HEK293 (cell line): ENCODE results near the gene CTNNA2.

Experiments used
- CTCF ChIA-PET: fragments of 350-600 bp; formaldehyde crosslinking; extraction: SDS; loops from one replicate; lab custom pipeline; 2021; ENCODE audit warnings: antibody characterized with exemption; lab: Yijun Ruan, JAX
- POLR2A ChIA-PET: fragments of 300-600 bp; formaldehyde crosslinking; extraction: SDS; loops from one replicate; lab custom pipeline; 2020; ENCODE audit warnings: antibody characterized with exemption, inconsistent platforms; lab: Yijun Ruan, JAX
- H3K27ac ChIP-seq: fragments of 200-500 bp; sonication (Bioruptor generic); 2 replicates; pipeline ENCODE4 v1.5.1; 2014; ENCODE audit warnings: low read depth, low read length, control low read depth, inconsistent platforms; ENCODE audit errors: extremely low read depth
- H3K36me3 ChIP-seq, 2 experiments: fragments of 200-500 bp in 1 of 2; sonication (Bioruptor generic) in 1 of 2; 1 replicate in 1 of 2; 2 replicates in 1 of 2; pipeline ENCODE4 v1.5.1; 2014 to 2017; ENCODE audit warnings: inconsistent platforms in 2 of 2, low read length in 2 of 2; ENCODE audit not compliant: control insufficient read depth in 2 of 2, insufficient read depth in 1 of 2
- H3K4me1 ChIP-seq: fragments of 200-500 bp; sonication (Bioruptor generic); 2 replicates; pipeline ENCODE4 v1.5.1; 2014; ENCODE audit warnings: mild to moderate bottlenecking, low read length, inconsistent platforms; ENCODE audit not compliant: control insufficient read depth, insufficient read depth
- H3K4me3 ChIP-seq: 2 replicates; pipeline ENCODE4 v1.5.1; 2011; ENCODE audit warnings: low read depth, mild to moderate bottlenecking, control low read depth, low read length, moderate library complexity
- H3K9me3 ChIP-seq: fragments of 200-500 bp; sonication (Bioruptor generic); 2 replicates; pipeline ENCODE4 v1.5.1; 2014; ENCODE audit warnings: low read depth, low read length, inconsistent platforms; ENCODE audit not compliant: control insufficient read depth, insufficient read depth
- HOXD13 ChIP-seq: sonication (generic); formaldehyde crosslinking; IDR thresholded peaks from 2 replicates; pipeline ENCODE4 v1.8.0; 2022; ENCODE audit warnings: missing genetic modification reagents, borderline replicate concordance
- PRDM1 ChIP-seq: fragments of 450-650 bp; formaldehyde crosslinking; IDR thresholded peaks from 2 replicates; pipeline ENCODE4; 2016; ENCODE audit warnings: missing biosample characterization, missing genetic modification characterization
- SP2 ChIP-seq: fragments of 450-650 bp; formaldehyde crosslinking; IDR thresholded peaks from 2 replicates; pipeline ENCODE4 v1.5.1; 2016; ENCODE audit warnings: missing biosample characterization, missing genetic modification characterization
- WT1 ChIP-seq: fragments of 450-650 bp; formaldehyde crosslinking; IDR thresholded peaks from 2 replicates; pipeline ENCODE4 v1.5.1; 2016; ENCODE audit warnings: missing biosample characterization, missing genetic modification characterization
- ZNF211 ChIP-seq: fragments of 450-650 bp; formaldehyde crosslinking; IDR thresholded peaks from 2 replicates; pipeline ENCODE4 v1.5.1; 2016; ENCODE audit warnings: low read depth, missing biosample characterization, missing genetic modification characterization
- ZNF221 ChIP-seq: fragments of 450-650 bp; formaldehyde crosslinking; IDR thresholded peaks from 2 replicates; pipeline ENCODE4 v1.5.1; 2017; ENCODE audit warnings: missing biosample characterization, missing genetic modification characterization, borderline replicate concordance
- ZNF274 ChIP-seq, 2 experiments: fragments of 200-500 bp in 1 of 2; fragments of 450-650 bp in 1 of 2; sonication (Bioruptor generic) in 1 of 2; formaldehyde crosslinking in 1 of 2; IDR thresholded peaks; 2 replicates each; pipeline versions ENCODE4 v1.5.1 to v1.6.1; 2014 to 2016; ENCODE audit warnings: borderline replicate concordance in 1 of 2, inconsistent platforms in 1 of 2, low read length in 1 of 2, missing biosample characterization in 1 of 2, missing genetic modification characterization in 1 of 2
- ZNF404 ChIP-seq: fragments of 450-650 bp; formaldehyde crosslinking; IDR thresholded peaks from 2 replicates; pipeline ENCODE4 v1.5.1; 2017; ENCODE audit warnings: missing biosample characterization, missing genetic modification characterization
- ZNF433 ChIP-seq: fragments of 450-650 bp; formaldehyde crosslinking; IDR thresholded peaks from 2 replicates; pipeline ENCODE4 v1.5.1; 2016; ENCODE audit warnings: missing biosample characterization, missing genetic modification characterization, low read depth
- ZNF610 ChIP-seq: fragments of 450-650 bp; formaldehyde crosslinking; IDR thresholded peaks from 2 replicates; pipeline ENCODE4 v1.5.1; 2016; ENCODE audit warnings: missing biosample characterization, missing genetic modification characterization, borderline replicate concordance
- ZNF626 ChIP-seq: fragments of 450-650 bp; sonication (Bioruptor Pico); formaldehyde crosslinking; IDR thresholded peaks from 2 replicates; pipeline ENCODE4 v1.5.1; 2018; ENCODE audit warnings: missing biosample characterization, missing genetic modification characterization, inconsistent platforms
- ZNF76 ChIP-seq: fragments of 450-650 bp; formaldehyde crosslinking; IDR thresholded peaks from 2 replicates; pipeline ENCODE4; 2016; ENCODE audit warnings: low read depth, missing biosample characterization, missing genetic modification characterization, borderline replicate concordance
- ZNF830 ChIP-seq: fragments of 450-650 bp; IDR thresholded peaks from 2 replicates; pipeline ENCODE4 v1.5.0; 2018; ENCODE audit warnings: missing biosample characterization, missing genetic modification characterization, low read depth, mild to moderate bottlenecking, moderate library complexity
- TF ChIP-seq, protein P1 (sequence below): fragments of 450-650 bp; formaldehyde crosslinking; IDR thresholded peaks from 2 replicates; pipeline ENCODE4 v1.5.1; 2017; ENCODE audit warnings: missing biosample characterization, missing genetic modification characterization
- TF ChIP-seq, protein P2 (sequence below): fragments of 450-650 bp; formaldehyde crosslinking; IDR thresholded peaks from 2 replicates; pipeline ENCODE4 v1.5.1; 2016; ENCODE audit warnings: missing biosample characterization, missing genetic modification characterization
- TF ChIP-seq, protein P3 (sequence below): fragments of 450-650 bp; formaldehyde crosslinking; IDR thresholded peaks from 2 replicates; pipeline ENCODE4 v1.5.1; 2016; ENCODE audit warnings: missing biosample characterization, missing genetic modification characterization, low read depth

Gene CTNNA2

DNA sequence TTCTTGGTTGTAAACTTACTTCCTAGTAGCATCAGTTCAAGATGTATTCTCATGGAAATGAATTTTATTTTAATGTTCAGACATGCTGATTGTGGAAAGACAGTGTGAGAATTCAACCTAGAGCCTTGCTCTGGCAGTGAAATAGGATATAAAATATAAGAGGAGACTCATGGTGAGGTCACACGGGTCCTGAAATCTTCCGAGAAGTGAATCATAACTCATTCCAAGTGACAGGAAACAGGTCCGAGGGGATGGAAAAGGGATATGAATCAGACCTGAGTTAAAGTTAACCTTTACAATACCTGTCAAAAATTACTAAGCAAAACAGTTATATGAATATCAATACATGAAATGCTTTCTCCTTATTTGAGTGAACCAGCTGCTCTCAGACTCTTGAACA is 976.9 kb downstream of the CTNNA2 start:
- no peak overlapping the region for H3K4me3 ChIP-seq
- H3K4me1 ChIP-seq: no peaks in the 10 kb centered on the region
- POLR2A ChIA-PET: no interaction called here
- CTCF ChIA-PET: interaction anchor here (2.2 kb wide), 1 partner anchor 9 kb away, joined by 8 read pairs; no protein-coding TSS in a partner anchor
- no peaks in the 10 kb centered on the region for H3K9me3 ChIP-seq
- TF ChIP-seq PRDM1: no peak
- TF ChIP-seq ZNF221: no peak
- no peak for TF ChIP-seq ZNF404 (tag by site-specific recombination)
- TF ChIP-seq HOXD13: no peak
- TF ChIP-seq ZNF76 (tag by site-specific recombination): no peak
- no peaks in the 10 kb centered on the region for H3K36me3 ChIP-seq
- no peak overlapping the region for H3K27ac ChIP-seq

DNA sequence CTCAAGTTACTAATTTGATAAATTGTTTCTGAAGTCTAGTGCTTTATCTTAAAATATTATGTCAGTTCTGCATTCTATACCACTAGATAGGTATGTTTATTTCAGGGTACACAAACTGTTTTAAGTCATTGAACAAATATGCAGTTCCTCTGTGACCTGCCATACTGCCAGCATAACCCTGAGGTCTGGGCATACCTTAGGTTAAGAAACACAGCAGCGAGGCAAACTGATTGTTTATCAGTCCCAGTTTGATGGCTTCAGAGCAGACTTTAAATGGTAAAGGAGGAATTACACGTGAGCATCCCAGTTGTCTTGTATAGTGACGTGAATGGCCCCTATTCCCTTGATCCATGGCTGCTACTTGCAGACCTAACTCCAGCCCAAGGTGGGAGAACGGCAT is 978.1 kb downstream of the CTNNA2 start:
- POLR2A ChIA-PET: no interaction called here
- H3K4me1 ChIP-seq: no peaks in the 10 kb centered on the region
- no peaks in the 10 kb centered on the region for H3K9me3 ChIP-seq
- H3K36me3 ChIP-seq: no peaks in the 10 kb centered on the region
- TF ChIP-seq, protein P1, sequence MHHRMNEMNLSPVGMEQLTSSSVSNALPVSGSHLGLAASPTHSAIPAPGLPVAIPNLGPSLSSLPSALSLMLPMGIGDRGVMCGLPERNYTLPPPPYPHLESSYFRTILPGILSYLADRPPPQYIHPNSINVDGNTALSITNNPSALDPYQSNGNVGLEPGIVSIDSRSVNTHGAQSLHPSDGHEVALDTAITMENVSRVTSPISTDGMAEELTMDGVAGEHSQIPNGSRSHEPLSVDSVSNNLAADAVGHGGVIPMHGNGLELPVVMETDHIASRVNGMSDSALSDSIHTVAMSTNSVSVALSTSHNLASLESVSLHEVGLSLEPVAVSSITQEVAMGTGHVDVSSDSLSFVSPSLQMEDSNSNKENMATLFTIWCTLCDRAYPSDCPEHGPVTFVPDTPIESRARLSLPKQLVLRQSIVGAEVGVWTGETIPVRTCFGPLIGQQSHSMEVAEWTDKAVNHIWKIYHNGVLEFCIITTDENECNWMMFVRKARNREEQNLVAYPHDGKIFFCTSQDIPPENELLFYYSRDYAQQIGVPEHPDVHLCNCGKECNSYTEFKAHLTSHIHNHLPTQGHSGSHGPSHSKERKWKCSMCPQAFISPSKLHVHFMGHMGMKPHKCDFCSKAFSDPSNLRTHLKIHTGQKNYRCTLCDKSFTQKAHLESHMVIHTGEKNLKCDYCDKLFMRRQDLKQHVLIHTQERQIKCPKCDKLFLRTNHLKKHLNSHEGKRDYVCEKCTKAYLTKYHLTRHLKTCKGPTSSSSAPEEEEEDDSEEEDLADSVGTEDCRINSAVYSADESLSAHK: no peak
- TF ChIP-seq, protein P2, sequence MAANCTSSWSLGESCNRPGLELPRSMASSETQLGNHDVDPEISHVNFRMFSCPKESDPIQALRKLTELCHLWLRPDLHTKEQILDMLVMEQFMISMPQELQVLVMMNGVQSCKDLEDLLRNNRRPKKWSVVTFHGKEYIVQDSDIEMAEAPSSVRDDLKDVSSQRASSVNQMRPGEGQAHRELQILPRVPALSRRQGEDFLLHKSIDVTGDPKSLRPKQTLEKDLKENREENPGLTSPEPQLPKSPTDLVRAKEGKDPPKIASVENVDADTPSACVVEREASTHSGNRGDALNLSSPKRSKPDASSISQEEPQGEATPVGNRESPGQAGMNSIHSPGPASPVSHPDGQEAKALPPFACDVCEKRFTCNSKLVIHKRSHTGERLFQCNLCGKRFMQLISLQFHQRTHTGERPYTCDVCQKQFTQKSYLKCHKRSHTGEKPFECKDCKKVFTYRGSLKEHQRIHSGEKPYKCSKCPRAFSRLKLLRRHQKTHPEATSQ (tag by site-specific recombination): no peak
- TF ChIP-seq, protein P3, sequence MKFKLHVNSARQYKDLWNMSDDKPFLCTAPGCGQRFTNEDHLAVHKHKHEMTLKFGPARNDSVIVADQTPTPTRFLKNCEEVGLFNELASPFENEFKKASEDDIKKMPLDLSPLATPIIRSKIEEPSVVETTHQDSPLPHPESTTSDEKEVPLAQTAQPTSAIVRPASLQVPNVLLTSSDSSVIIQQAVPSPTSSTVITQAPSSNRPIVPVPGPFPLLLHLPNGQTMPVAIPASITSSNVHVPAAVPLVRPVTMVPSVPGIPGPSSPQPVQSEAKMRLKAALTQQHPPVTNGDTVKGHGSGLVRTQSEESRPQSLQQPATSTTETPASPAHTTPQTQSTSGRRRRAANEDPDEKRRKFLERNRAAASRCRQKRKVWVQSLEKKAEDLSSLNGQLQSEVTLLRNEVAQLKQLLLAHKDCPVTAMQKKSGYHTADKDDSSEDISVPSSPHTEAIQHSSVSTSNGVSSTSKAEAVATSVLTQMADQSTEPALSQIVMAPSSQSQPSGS (tag by site-specific recombination): no peak
- no peak for TF ChIP-seq ZNF211 (tag by site-specific recombination)
- no peak for TF ChIP-seq WT1
- no peak for TF ChIP-seq ZNF274 (IDR thresholded peaks at IDR 0.05; ENCODE audit: low read length)
- TF ChIP-seq ZNF274 (tag by site-specific recombination; IDR thresholded peaks at IDR 0.05; ENCODE audit: borderline replicate concordance): no peak
- no peak for TF ChIP-seq ZNF626 (tag by site-specific recombination)
- CTCF ChIA-PET: interaction anchor here (2.2 kb wide), 1 partner anchor 8 kb away, joined by 8 read pairs; no protein-coding TSS in a partner anchor
- H3K27ac ChIP-seq: no peak overlapping the region
- H3K4me3 ChIP-seq: no peak overlapping the region

DNA sequence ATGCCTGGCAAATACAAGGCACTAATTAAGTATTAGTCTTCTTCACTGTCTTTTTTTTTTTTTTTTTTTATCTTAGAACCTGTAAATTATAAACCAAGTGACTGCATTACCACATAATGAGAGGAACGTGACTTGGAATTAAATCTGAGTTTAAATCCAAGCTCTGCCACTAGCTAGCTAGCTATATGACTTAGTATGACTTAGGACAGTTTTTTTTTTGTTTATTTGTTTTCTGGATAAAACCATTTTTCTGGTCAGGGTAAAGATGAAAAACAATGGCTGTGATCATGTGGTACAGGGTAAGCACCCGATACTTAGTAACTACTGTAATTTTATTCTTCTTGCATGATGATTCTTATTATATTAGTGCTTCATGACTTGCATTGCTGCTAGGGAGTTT is 983.5 kb downstream of the CTNNA2 start:
- ChIA-PET CTCF (interaction anchor here (0.6 to 4.7 kb wide), 4 partner anchors 24 to 241 kb away, joined by 3 to 135 read pairs (median 8); no protein-coding TSS in a partner anchor), POLR2A (no interaction called here)
- no peaks in the 10 kb centered on the region for H3K4me1 ChIP-seq
- H3K36me3 ChIP-seq: no peaks in the 10 kb centered on the region
- TF ChIP-seq ZNF610 (tag by site-specific recombination) (no peak), SP2 (tag by site-specific recombination) (no peak), ZNF433 (tag by site-specific recombination) (no peak), ZNF830 (tag by site-specific recombination) (no peak)
- H3K4me3 ChIP-seq: no peak overlapping the region
- H3K9me3 ChIP-seq: no peaks in the 10 kb centered on the region
- no peak overlapping the region for H3K27ac ChIP-seq
